Lower leg skin (tissue), 3 donors: ENCODE data around the gene GNAS.

Experiments used
- CTCF ChIP-seq, 3 donors: fragments of 450-650 bp; IDR thresholded peaks; one replicate each; pipeline ENCODE4 v1.5.1; 2016; ENCODE audit warnings: antibody characterized with exemption in 3 of 3, mild to moderate bottlenecking in 3 of 3, moderate library complexity in 2 of 3
- POLR2A ChIP-seq, 2 donors: fragments of 450-650 bp; IDR thresholded peaks; one replicate each; pipeline ENCODE4 v1.6.1; 2016 to 2017; ENCODE audit warnings: antibody characterized with exemption in 2 of 2, mild to moderate bottlenecking in 1 of 2, moderate library complexity in 1 of 2

DNA sequence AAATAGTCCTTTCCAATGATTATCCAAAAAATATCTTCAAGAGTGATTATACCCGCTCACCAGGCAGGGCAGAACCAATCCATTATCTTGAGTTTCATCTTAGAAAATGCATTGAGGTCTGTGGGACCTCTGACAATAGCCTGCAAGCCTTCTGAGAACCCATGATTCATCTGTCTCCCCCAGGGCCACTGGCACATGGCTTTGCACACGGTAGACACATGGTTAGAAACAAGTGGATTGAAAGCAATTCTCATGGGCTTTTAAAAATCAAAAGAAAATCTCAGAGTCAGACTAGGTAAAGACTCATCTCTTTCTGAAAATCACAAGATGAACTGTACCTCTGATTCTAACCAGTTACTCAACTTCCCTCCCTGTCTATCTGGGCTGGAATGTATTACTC lies 17.3 kb upstream of the GNAS start:
- TF ChIP-seq CTCF (IDR thresholded peaks at IDR 0.05) (no peak), POLR2A (IDR thresholded peaks at IDR 0.05) (no peak)
